Measurements from ENCODE around the gene SNX19.
"Not testable (repeated sequence)": the region's sequence is repeated elsewhere in the genome, so short reads cannot be mapped to it uniquely, and the experiment has no call there.

The SNX19 gene

GRCh38 chr11:130858215-130858614 is 58.1 kb downstream of the SNX19 start:
- DNase-seq, result no peak
- Mint-ChIP-seq H3K9me3 (no peaks in the 10 kb centered on the region), H3K27me3 (no peaks in the 10 kb centered on the region), H3K36me3 (no peaks in the 10 kb centered on the region), H3K4me1 (no peaks in the 10 kb centered on the region), H3K27ac (no peak overlapping the region), H3K4me3 (no peak overlapping the region)
- CTCF ChIA-PET, result interaction anchor here (0.9 to 8.4 kb wide), 6 partner anchors 20 to 645 kb away, joined by 3 to 270 read pairs (median 4); partner anchors contain the start of gene ADAMTS8

- H3K9me3 Mint-ChIP-seq, CTCF ChIA-PET, H3K36me3 Mint-ChIP-seq, H3K4me1 Mint-ChIP-seq, H3K4me3 Mint-ChIP-seq, DNase-seq, H3K27ac Mint-ChIP-seq, H3K27me3 Mint-ChIP-seq: not testable (repeated sequence)
These were observed 60.6 kb downstream of the SNX19 start for GRCh38 chr11:130855707-130856106.

GRCh38 chr11:130854483-130854882 is 61.8 kb downstream of the SNX19 start:
- DNase-seq, result no peak
- Mint-ChIP-seq H3K27ac (no peak overlapping the region), H3K27me3 (peaks cover 6% of the 10 kb centered on the region), H3K9me3 (no peaks in the 10 kb centered on the region), H3K4me1 (no peaks in the 10 kb centered on the region), H3K4me3 (no peak overlapping the region), H3K36me3 (no peaks in the 10 kb centered on the region)
- CTCF ChIA-PET, result interaction anchor here (1.1 to 3.4 kb wide), 2 partner anchors 420 to 423 kb away, joined by 6 to 15 read pairs; no protein-coding TSS in a partner anchor

DNA sequence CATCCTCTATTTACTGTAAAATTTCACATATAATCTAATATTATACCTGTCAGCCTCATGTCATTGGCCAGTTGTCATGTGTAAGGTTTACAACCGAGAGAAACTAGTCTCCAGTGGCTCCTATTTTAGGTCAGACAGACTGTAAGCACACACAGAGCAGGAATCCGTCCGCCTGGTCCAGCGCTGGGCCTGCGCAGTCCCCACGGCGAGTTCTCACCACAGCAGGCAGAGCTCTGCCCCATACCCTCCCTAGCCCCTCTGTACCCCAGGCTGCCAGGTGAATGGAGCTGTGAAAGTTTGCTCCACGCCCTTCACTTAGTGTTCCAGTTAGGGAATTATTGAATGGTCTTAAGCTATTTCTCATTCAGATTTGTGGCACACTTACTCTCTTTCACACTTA is 63.7 kb downstream of the SNX19 start:
- peaks cover 15% of the 10 kb centered on the region for H3K27me3 Mint-ChIP-seq
- no peaks in the 10 kb centered on the region for H3K36me3 Mint-ChIP-seq
- no peak overlapping the region for H3K27ac Mint-ChIP-seq
- DNase-seq, result no peak
- H3K4me3 Mint-ChIP-seq, result no peak overlapping the region
- no peaks in the 10 kb centered on the region for H3K4me1 Mint-ChIP-seq
- CTCF ChIA-PET, result interaction anchor here (1.1 to 3.4 kb wide), 3 partner anchors 10 to 421 kb away, joined by 3 to 31 read pairs (median 15); no protein-coding TSS in a partner anchor
- no peaks in the 10 kb centered on the region for H3K9me3 Mint-ChIP-seq

GRCh38 chr11:130850185-130850944 is 65.9 kb downstream of the SNX19 start:
- Mint-ChIP-seq H3K36me3 (no peaks in the 10 kb centered on the region), H3K27ac (no peak overlapping the region)
- CTCF ChIA-PET, result interaction anchor here (0.6 to 3.0 kb wide), 2 partner anchors 12 to 417 kb away, joined by 3 to 15 read pairs; no protein-coding TSS in a partner anchor

DNA sequence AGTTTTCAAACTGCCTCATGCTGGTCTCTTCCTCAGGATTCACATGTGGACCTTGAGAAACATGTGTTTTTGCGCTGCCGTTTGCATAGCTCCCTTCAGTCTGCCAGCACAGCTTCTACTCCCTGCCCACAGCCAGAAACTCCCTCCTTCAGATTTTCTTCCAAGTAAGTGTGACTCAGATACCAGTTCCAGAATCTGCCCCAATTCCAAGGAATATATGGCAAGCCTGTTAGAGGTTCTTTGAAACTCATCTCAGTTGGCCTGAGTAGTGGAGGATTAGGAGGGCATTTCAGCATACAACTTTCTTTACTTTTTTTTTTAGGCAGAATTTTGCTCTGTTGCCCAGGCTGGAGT is 67.1 kb downstream of the SNX19 start:
- H3K27ac Mint-ChIP-seq, result no peak overlapping the region
- H3K36me3 Mint-ChIP-seq, result no peaks in the 10 kb centered on the region
- CTCF ChIA-PET, result interaction anchor here (1.0 to 3.0 kb wide), 2 partner anchors 13 to 417 kb away, joined by 3 to 15 read pairs; no protein-coding TSS in a partner anchor
- peaks cover 15% of the 10 kb centered on the region for H3K27me3 Mint-ChIP-seq
- H3K4me1 Mint-ChIP-seq, result no peaks in the 10 kb centered on the region
- no peak overlapping the region for H3K4me3 Mint-ChIP-seq
- no peak for DNase-seq
- no peaks in the 10 kb centered on the region for H3K9me3 Mint-ChIP-seq

More at GRCh38 chr11:130850185-130850944, 65.9 kb downstream of the SNX19 start:
- Mint-ChIP-seq H3K4me3 (no peak overlapping the region), H3K9me3 (no peaks in the 10 kb centered on the region), H3K4me1 (no peaks in the 10 kb centered on the region), H3K27me3 (peaks cover 15% of the 10 kb centered on the region)
- no peak for DNase-seq

DNA sequence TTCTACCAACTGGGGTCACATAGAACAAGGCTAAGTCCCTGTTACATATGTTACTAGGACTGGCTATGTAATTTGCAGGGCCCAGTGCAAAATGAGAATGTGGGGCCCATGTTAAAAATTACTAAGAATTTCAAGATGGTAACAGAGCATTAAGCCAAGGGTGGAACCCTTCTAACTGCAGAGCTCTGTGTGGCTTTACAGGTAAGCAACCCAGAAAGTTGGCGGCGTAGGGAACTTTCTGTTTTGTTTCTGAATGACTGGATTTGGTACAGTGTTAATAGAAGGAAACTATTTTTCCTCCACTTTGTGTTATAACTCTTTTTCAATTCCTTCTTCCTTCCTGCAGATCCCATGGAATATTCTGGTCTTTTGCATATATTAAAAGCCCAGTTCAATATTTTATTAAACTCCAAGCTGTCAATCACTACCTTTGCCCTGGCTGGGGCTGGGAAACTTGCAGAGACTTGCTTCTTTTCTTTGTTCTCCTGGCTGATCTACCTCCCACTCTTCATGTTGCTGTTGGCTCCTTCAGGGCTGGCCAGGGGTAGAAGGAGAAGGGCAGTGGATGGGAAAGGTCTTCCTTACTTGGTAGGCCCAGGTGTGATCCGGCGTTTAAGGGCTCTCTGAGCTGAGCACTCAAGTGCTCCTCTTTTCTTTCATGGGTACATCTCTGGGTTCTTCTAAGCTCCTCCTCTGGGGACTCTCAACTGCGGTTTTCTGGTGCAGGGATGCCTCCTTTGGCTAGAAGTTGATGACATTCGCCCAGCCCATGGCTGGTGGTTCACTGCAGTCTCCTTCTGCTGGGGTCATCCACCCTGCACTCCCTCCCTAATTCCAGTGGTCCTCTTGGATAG is 67.7 kb downstream of the SNX19 start:
- Mint-ChIP-seq H3K36me3 (no peaks in the 10 kb centered on the region), H3K4me3 (no peak overlapping the region), H3K27me3 (peaks cover 18% of the 10 kb centered on the region), H3K9me3 (no peaks in the 10 kb centered on the region), H3K27ac (no peak overlapping the region), H3K4me1 (no peaks in the 10 kb centered on the region)
- DNase-seq, result no peak
- CTCF ChIA-PET, result interaction anchor here (1.0 to 3.0 kb wide), 2 partner anchors 14 to 417 kb away, joined by 3 to 15 read pairs; no protein-coding TSS in a partner anchor

- no peak overlapping the region for H3K27ac Mint-ChIP-seq
- DNase-seq, result no peak
- H3K36me3 Mint-ChIP-seq, result no peaks in the 10 kb centered on the region
- peaks cover 22% of the 10 kb centered on the region for H3K27me3 Mint-ChIP-seq
- H3K4me1 Mint-ChIP-seq, result no peaks in the 10 kb centered on the region
- CTCF ChIA-PET, result interaction anchor here (0.7 to 3.0 kb wide), 2 partner anchors 14 to 15 kb away, joined by 3 to 15 read pairs; no protein-coding TSS in a partner anchor
- no peaks in the 10 kb centered on the region for H3K9me3 Mint-ChIP-seq
- H3K4me3 Mint-ChIP-seq, result no peak overlapping the region
These were observed 68.8 kb downstream of the SNX19 start for GRCh38 chr11:130847517-130847916.

DNA sequence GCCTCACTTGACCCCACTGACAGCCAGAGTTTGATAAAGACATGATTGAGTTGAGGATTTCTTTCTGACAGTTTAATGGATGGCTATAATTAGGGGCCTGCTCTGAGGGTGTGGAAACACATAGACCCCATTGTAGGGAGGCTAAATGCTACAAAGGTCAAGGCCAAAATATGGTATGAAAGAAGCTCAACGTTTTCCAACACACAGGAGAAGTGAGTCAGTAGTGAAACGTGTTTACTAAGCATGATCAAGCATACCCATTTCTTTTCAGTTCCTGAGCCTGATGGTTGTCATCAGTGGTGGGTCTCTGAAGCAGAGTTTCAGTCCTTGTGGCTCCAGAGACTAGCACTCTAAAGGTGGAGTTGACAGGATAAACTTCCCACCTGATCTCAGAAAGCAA is 69.7 kb downstream of the SNX19 start:
- H3K4me1 Mint-ChIP-seq, result no peaks in the 10 kb centered on the region
- no peak overlapping the region for H3K4me3 Mint-ChIP-seq
- no peak overlapping the region for H3K27ac Mint-ChIP-seq
- no peak for DNase-seq
- no peaks in the 10 kb centered on the region for H3K36me3 Mint-ChIP-seq
- H3K9me3 Mint-ChIP-seq, result no peaks in the 10 kb centered on the region
- H3K27me3 Mint-ChIP-seq, result peaks cover 19% of the 10 kb centered on the region
- CTCF ChIA-PET, result no interaction called here

DNA sequence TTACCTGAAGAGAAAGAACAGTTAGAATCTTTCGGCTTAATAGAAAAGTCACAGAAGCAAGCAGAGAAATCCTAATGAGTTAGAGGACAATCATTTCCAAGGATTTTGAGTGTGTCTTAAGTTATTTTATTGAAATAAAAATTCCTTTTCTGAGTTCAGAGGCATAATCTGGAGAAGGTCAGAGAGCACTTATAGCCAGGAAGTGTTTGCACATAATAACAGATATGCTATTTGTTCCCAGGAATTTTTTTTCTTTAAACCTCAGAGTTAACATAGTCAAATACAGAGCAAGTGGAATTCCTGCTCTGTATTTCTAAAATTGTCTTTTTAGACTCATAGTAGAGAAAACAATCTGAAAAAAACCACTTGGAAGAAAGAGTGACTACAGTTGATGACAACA is 74.3 kb downstream of the SNX19 start:
- Mint-ChIP-seq H3K36me3 (no peaks in the 10 kb centered on the region), H3K4me1 (no peaks in the 10 kb centered on the region), H3K27ac (no peak overlapping the region), H3K27me3 (peaks cover 20% of the 10 kb centered on the region), H3K4me3 (no peak overlapping the region), H3K9me3 (no peaks in the 10 kb centered on the region)
- CTCF ChIA-PET, result no interaction called here
- DNase-seq, result no peak

- H3K27ac Mint-ChIP-seq, result no peak overlapping the region
- no peaks in the 10 kb centered on the region for H3K4me1 Mint-ChIP-seq
- H3K36me3 Mint-ChIP-seq, result no peaks in the 10 kb centered on the region
- DNase-seq, result no peak
- no peak overlapping the region for H3K4me3 Mint-ChIP-seq
- H3K27me3 Mint-ChIP-seq, result peaks cover 21% of the 10 kb centered on the region
- H3K9me3 Mint-ChIP-seq, result peaks cover 2% of the 10 kb centered on the region
- CTCF ChIA-PET, result interaction anchor here (2.7 kb wide), 1 partner anchor 406 kb away, joined by 12 read pairs; no protein-coding TSS in a partner anchor
These were observed 75.6 kb downstream of the SNX19 start for GRCh38 chr11:130840679-130841078.

DNA sequence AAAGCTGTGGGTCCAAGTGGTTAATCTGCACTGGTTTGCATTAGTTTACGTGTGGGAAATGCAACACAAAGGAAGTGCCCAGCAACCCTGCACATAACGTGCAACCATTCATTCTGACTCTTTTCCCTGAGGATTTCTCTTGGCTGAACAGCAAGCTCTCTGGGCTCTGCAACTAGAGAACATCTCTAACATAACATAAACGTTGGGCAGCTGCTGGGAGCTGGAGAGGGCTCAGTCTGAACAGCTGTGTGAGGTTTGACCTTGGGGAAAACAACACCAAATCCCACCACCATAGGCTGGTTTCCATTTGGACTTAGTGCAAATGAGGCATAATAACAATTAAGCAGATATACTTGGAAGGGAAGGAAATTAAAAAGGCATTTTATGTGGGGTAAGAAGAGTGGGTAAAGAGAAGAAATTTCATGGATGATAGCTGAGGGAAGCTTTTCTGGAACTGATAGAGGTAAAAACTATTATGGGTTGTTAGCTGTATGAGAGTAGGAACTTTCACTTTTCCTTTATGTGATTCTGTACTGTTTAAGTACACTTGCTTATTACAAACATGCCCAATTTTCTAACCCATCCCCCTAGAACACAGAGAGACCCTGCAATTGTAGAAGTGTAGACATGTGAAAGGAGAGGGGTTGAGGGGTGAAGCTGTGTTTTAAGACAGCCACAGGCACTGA is 76.2 kb downstream of the SNX19 start:
- CTCF ChIA-PET, result interaction anchor here (2.7 kb wide), 1 partner anchor 405 kb away, joined by 12 read pairs; no protein-coding TSS in a partner anchor
- H3K4me1 Mint-ChIP-seq, result no peaks in the 10 kb centered on the region
- H3K27ac Mint-ChIP-seq, result no peak overlapping the region
- peaks cover 2% of the 10 kb centered on the region for H3K9me3 Mint-ChIP-seq
- DNase-seq, result no peak
- no peaks in the 10 kb centered on the region for H3K36me3 Mint-ChIP-seq
- H3K27me3 Mint-ChIP-seq, result peaks cover 21% of the 10 kb centered on the region
- H3K4me3 Mint-ChIP-seq, result no peak overlapping the region

DNA sequence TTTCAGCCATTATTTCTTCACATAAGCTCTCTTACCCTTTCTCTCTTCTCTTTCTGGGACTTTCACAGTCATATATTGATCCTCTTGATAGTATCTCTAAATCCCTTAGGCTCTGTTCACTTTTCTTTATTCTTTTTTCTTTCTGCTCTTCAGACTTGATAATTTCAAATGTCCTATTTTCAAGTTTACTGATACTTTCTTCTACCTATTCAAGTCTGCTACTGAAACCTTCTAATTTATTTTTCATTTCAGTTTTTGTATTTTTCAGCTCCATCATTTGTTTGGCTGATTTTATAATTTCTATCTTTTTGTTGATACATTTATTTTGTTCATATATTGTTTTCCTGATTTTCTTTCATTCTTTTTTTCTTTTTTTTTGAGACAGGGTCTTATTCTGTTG is 79.1 kb downstream of the SNX19 start:
- peaks cover 18% of the 10 kb centered on the region for H3K27me3 Mint-ChIP-seq
- H3K4me3 Mint-ChIP-seq, result no peak overlapping the region
- no peaks in the 10 kb centered on the region for H3K4me1 Mint-ChIP-seq

DNA sequence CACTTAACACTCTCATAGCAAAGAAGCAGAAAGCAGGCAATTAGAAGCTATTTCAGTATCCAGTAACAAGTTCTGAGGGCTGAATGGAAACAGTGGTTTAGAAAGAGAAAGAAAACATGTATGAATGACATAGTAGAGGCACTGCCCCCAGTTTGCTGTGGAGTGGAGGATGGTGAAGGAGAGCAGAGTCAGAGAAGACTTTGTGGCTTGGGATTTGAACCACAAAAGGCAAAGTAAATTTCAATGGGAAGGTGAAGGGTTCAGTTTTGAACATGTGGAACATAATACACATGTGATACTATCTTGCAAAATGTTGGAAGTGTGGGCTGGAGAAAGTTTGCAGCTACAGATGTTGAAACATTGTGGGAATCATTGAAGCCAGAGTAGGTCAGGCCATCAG is 81.4 kb downstream of the SNX19 start:
- Mint-ChIP-seq H3K36me3 (no peaks in the 10 kb centered on the region), H3K27ac (no peak overlapping the region), H3K4me3 (no peak overlapping the region), H3K4me1 (no peaks in the 10 kb centered on the region), H3K27me3 (peaks cover 18% of the 10 kb centered on the region), H3K9me3 (peaks cover 2% of the 10 kb centered on the region)
- CTCF ChIA-PET, result no interaction called here
- no peak for DNase-seq

More for the DNA sequence above, 79.1 kb downstream of the SNX19 start:
- DNase-seq, result no peak
- CTCF ChIA-PET, result interaction anchor here (1.0 kb wide), 1 partner anchor 25 kb away, joined by 9 read pairs; no protein-coding TSS in a partner anchor
- Mint-ChIP-seq H3K27ac (no peak overlapping the region), H3K9me3 (peaks cover 2% of the 10 kb centered on the region), H3K36me3 (no peaks in the 10 kb centered on the region)
